H1 (cell line): Measurements from ENCODE around the gene GNLY. TPM values are rescaled to one million over a fixed set of nuclear protein-coding genes. Genes with fewer than 3 reads are reported as not detected.

Experiments used
- CTCF ChIA-PET: fragments of 300-600 bp; sonication (Branson Sonifier 250); formaldehyde crosslinking; loops from one replicate; lab custom pipeline; 2021; ENCODE audit not compliant: partially characterized antibody; lab: Charles Lee
- POLR2A ChIA-PET: fragments of 300-600 bp; sonication (Branson Sonifier 250); formaldehyde crosslinking; loops from one replicate; lab custom pipeline; 2021; ENCODE audit warnings: inconsistent platforms; ENCODE audit not compliant: partially characterized antibody; lab: Charles Lee
- DNase-seq, 2 experiments: peaks; one replicate each; pipeline versions ENCODE4 v3.0.0 to v3.0.0-alpha.2; 2010 to 2022; ENCODE audit warnings: low spot score in 2 of 2, low read depth in 1 of 2, mixed read lengths in 1 of 2
- FAIRE-seq: peaks from 2 replicates; lab custom pipeline; 2011; peaks lifted over from hg19 to GRCh38; lab: Jason Lieb, UNC
- H2AFZ ChIP-seq: 2 replicates; pipeline ENCODE4 v1.8.1; 2012; ENCODE audit warnings: low read length, inconsistent platforms
- H2AK5ac ChIP-seq: 2 replicates; pipeline ENCODE4 v1.6.1; 2013; ENCODE audit warnings: low read depth, low read length
- H2BK120ac ChIP-seq: replicated peaks from 2 replicates; pipeline ENCODE3; 2013; ENCODE audit warnings: low read depth, low read length, inconsistent platforms
- H2BK12ac ChIP-seq: 2 replicates; pipeline ENCODE4 v1.6.1; 2013; ENCODE audit warnings: low read depth, low read length
- H2BK15ac ChIP-seq: 2 replicates; pipeline ENCODE4 v1.6.1; 2013; ENCODE audit warnings: low read length
- H2BK20ac ChIP-seq: 2 replicates; pipeline ENCODE4 v1.6.1; 2013; ENCODE audit warnings: low read length
- H2BK5ac ChIP-seq: 2 replicates; pipeline ENCODE4 v1.6.1; 2013; ENCODE audit warnings: low read depth, low read length
- H3K14ac ChIP-seq: 2 replicates; pipeline ENCODE4 v1.6.1; 2013; ENCODE audit warnings: inconsistent platforms; ENCODE audit not compliant: insufficient read length
- H3K18ac ChIP-seq: 2 replicates; pipeline ENCODE4 v1.6.1; 2013; ENCODE audit warnings: low read length; ENCODE audit errors: extremely low read depth
- H3K23ac ChIP-seq: 2 replicates; pipeline ENCODE4 v1.6.1; 2013; ENCODE audit warnings: inconsistent platforms; ENCODE audit not compliant: insufficient read length
- H3K23me2 ChIP-seq: 2 replicates; pipeline ENCODE4 v1.6.1; 2013; ENCODE audit warnings: low read depth, low read length
- H3K27ac ChIP-seq: 2 replicates; pipeline ENCODE4 v1.6.1; 2011; ENCODE audit warnings: low read depth, low read length, inconsistent platforms
- H3K27me3 ChIP-seq, 4 experiments: replicated peaks in 1 of 4; 1 replicate in 1 of 4; 2 replicates in 3 of 4; pipeline versions ENCODE4 v1.6.1 to v1.8.1; 2011 to 2013; ENCODE audit warnings: low read length in 3 of 4, mild to moderate bottlenecking in 3 of 4, inconsistent platforms in 2 of 4, mixed read lengths in 2 of 4, moderate library complexity in 1 of 4; ENCODE audit not compliant: control insufficient read depth in 3 of 4, insufficient read depth in 3 of 4; ENCODE audit errors: extremely low read depth in 1 of 4
- H3K36me3 ChIP-seq, 4 experiments: 2 replicates each; pipeline versions ENCODE4 v1.6.1 to v1.8.1; 2011 to 2013; ENCODE audit warnings: mild to moderate bottlenecking in 4 of 4, low read length in 3 of 4, moderate library complexity in 2 of 4, control low read depth in 1 of 4, inconsistent platforms in 1 of 4; ENCODE audit not compliant: insufficient read depth in 4 of 4, control insufficient read depth in 2 of 4
- H3K4ac ChIP-seq: replicated peaks from 2 replicates; pipeline ENCODE3; 2013; ENCODE audit warnings: low read length, low read depth, mixed read lengths, inconsistent platforms; ENCODE audit not compliant: insufficient read length
- H3K4me1 ChIP-seq, 4 experiments: replicated peaks in 1 of 4; 1 replicate in 1 of 4; 2 replicates in 3 of 4; pipeline versions ENCODE4 v1.6.1 to v1.8.1; 2011 to 2013; ENCODE audit warnings: low read length in 3 of 4, inconsistent platforms in 2 of 4, mixed read lengths in 1 of 4; ENCODE audit not compliant: insufficient read depth in 4 of 4, control insufficient read depth in 3 of 4
- H3K4me2 ChIP-seq, 2 experiments: 2 replicates each; pipeline versions ENCODE4 v1.6.1 to v1.8.1; 2011 to 2013; ENCODE audit warnings: low read depth in 2 of 2, low read length in 2 of 2, control low read depth in 1 of 2, inconsistent platforms in 1 of 2, mild to moderate bottlenecking in 1 of 2; ENCODE audit not compliant: insufficient read depth in 1 of 2
- H3K4me3 ChIP-seq, 4 experiments: fragments of 200-600, 300-600 bp in 1 of 4; sonication (generic), shearing (Covaris generic), sonication (Bioruptor Twin) in 1 of 4; 2 replicates each; pipeline versions ENCODE4 v1.5.1 to v1.8.1; 2011 to 2016; ENCODE audit warnings: low read length in 4 of 4, low read depth in 3 of 4, control low read depth in 2 of 4, inconsistent platforms in 2 of 4, mild to moderate bottlenecking in 2 of 4, mixed read lengths in 1 of 4, moderate library complexity in 1 of 4; ENCODE audit not compliant: insufficient read depth in 2 of 4; ENCODE audit errors: extremely low read depth in 1 of 4
- H3K56ac ChIP-seq: replicated peaks from 2 replicates; pipeline ENCODE3; 2013; ENCODE audit warnings: low read depth, mild to moderate bottlenecking, mixed read lengths, low read length, inconsistent platforms; ENCODE audit not compliant: insufficient read length
- H3K79me1 ChIP-seq: 2 replicates; pipeline ENCODE4 v1.6.1; 2013; ENCODE audit warnings: low read depth, low read length, control low read depth
- H3K79me2 ChIP-seq, 2 experiments: 2 replicates each; pipeline versions ENCODE4 v1.6.1 to v1.8.1; 2012 to 2013; ENCODE audit warnings: low read length in 2 of 2, mild to moderate bottlenecking in 2 of 2, inconsistent platforms in 1 of 2; ENCODE audit not compliant: insufficient read depth in 2 of 2, control insufficient read depth in 1 of 2
- H3K9ac ChIP-seq, 4 experiments: replicated peaks in 1 of 4; 1 replicate in 1 of 4; 2 replicates in 3 of 4; pipeline versions ENCODE4 v1.6.1 to v1.8.1; 2011 to 2013; ENCODE audit warnings: low read depth in 3 of 4, low read length in 3 of 4, control low read depth in 2 of 4, mild to moderate bottlenecking in 2 of 4, moderate library complexity in 2 of 4, inconsistent platforms in 1 of 4; ENCODE audit errors: extremely low read depth in 1 of 4
- H3K9me3 ChIP-seq, 2 experiments: 2 replicates each; pipeline versions ENCODE4 v1.6.1 to v1.8.1; 2012 to 2013; ENCODE audit warnings: mild to moderate bottlenecking in 2 of 2, moderate library complexity in 2 of 2, control low read depth in 1 of 2, inconsistent platforms in 1 of 2, low read depth in 1 of 2, low read length in 1 of 2, mixed read lengths in 1 of 2; ENCODE audit not compliant: insufficient read depth in 2 of 2
- H4K20me1 ChIP-seq, 2 experiments: replicated peaks in 1 of 2; 2 replicates each; pipeline versions ENCODE3 to v1.8.1; 2011 to 2013; ENCODE audit warnings: inconsistent platforms in 2 of 2, low read length in 2 of 2, mild to moderate bottlenecking in 1 of 2; ENCODE audit not compliant: insufficient read depth in 2 of 2, control insufficient read depth in 1 of 2
- H4K5ac ChIP-seq: 2 replicates; pipeline ENCODE4 v1.6.1; 2013; ENCODE audit warnings: low read length, low read depth, mixed read lengths, inconsistent platforms; ENCODE audit not compliant: insufficient read length
- H4K8ac ChIP-seq: 2 replicates; pipeline ENCODE4 v1.8.0; 2013; ENCODE audit warnings: mild to moderate bottlenecking, moderate library complexity, low read length, inconsistent platforms; ENCODE audit not compliant: insufficient read depth; ENCODE audit errors: extremely low read depth
- H4K91ac ChIP-seq: replicated peaks from 2 replicates; pipeline ENCODE3; 2013; ENCODE audit warnings: low read length, mixed read lengths, inconsistent platforms; ENCODE audit not compliant: insufficient read length
- RXRA ChIP-seq: IDR thresholded peaks from 2 replicates; pipeline ENCODE4 v1.6.1; 2011; ENCODE audit warnings: low read depth, mild to moderate bottlenecking, low read length, moderate library complexity; ENCODE audit not compliant: insufficient read depth
- SAP30 ChIP-seq: fragments of 300-600 bp; sonication (generic); IDR thresholded peaks from 2 replicates; pipeline ENCODE4 v1.7.1; 2012; ENCODE audit warnings: low read length, moderate library complexity, mild to moderate bottlenecking, inconsistent platforms; ENCODE audit not compliant: insufficient read depth, insufficient replicate concordance
- YY1 ChIP-seq: IDR thresholded peaks from 2 replicates; pipeline ENCODE4 v1.6.1; 2011; ENCODE audit warnings: low read depth, mild to moderate bottlenecking, low read length
- ZNF274 ChIP-seq: IDR thresholded peaks from 2 replicates; pipeline ENCODE4 v1.7.0; 2012; ENCODE audit warnings: low read length, borderline replicate concordance; ENCODE audit errors: extremely low read depth
- WGBS, 2 experiments: shearing (Covaris generic) in 1 of 2; methylation state at CpG; one replicate each; pipeline versions ENCODE4 v1.1.6 to v1.1.7; 2013 to 2015; ENCODE audit warnings: low lambda C conversion rate in 2 of 2, mixed read lengths in 2 of 2, inconsistent platforms in 1 of 2, low coverage in 1 of 2, missing lambda C conversion rate in 1 of 2; ENCODE audit not compliant: insufficient replicate concordance in 2 of 2, insufficient coverage in 1 of 2, insufficient read length in 1 of 2; ENCODE audit errors: extremely low coverage in 1 of 2, missing lambda C conversion rate in 1 of 2; 5-methylcytosine and 5-hydroxymethylcytosine counted together
- polyA plus RNA-seq, 7 experiments: library from polyadenylated mRNA; depleted of rRNA in 3 of 7; stranded (reverse) in 5 of 7; unstranded in 2 of 7; fragments of >200 nt in 5 of 7; fragments of 200-250 nt in 2 of 7; gene quantifications; 1 replicate in 5 of 7; 2 replicates in 1 of 7; 4 replicates in 1 of 7; pipeline versions ENCODE4 v1.2.1 to v1.2.3, GENCODE V29; 2011 to 2013; ENCODE audit warnings: missing spikeins in 2 of 7, mixed read lengths in 2 of 7
- total RNA-seq: library from RNA; stranded (reverse); fragmentation: NEBNext Ultra II Directional; extraction: Animal tissue kit (Norgen Biotek cat#: 25700); gene quantifications from 2 replicates; pipeline ENCODE4 v1.2.1, GENCODE V29; 2021
- TF ChIP-seq, protein P1 (sequence below): IDR thresholded peaks from 2 replicates; pipeline ENCODE4 v1.6.1; 2012; ENCODE audit warnings: low read length, inconsistent platforms

Gene GNLY
- total and polyA plus RNA-seq, 2 of the 8 experiments (the other 6 are each of a cell fraction or from before 2014, with no cell fraction given), result 0.03 TPM; not detected in 1

- no peak overlapping the region for H3K4me2 ChIP-seq
- WGBS, 2 experiments, result 88% methylated on average over 11 of the region's 11 CpGs; no CpG with 5 or more reads in 1 of the 2 experiments
- H2BK12ac ChIP-seq, result no peak overlapping the region
- H3K23ac ChIP-seq, result no peak overlapping the region
- no peak overlapping the region for H3K4me3 ChIP-seq
- ChIA-PET CTCF (interaction anchor here (1.1 to 1.7 kb wide), 6 partner anchors 7 to 76 kb away, joined by 3 to 4 read pairs (median 3); no protein-coding TSS in a partner anchor), POLR2A (interaction anchor here (1.3 to 3.1 kb wide), 3 partner anchors 10 to 14 kb away, joined by 3 to 9 read pairs (median 3); no protein-coding TSS in a partner anchor)
- H3K9me3 ChIP-seq, result no peaks in the 10 kb centered on the region
- no peak overlapping the region for H3K56ac ChIP-seq
- no peak overlapping the region for H2BK5ac ChIP-seq
- H2AFZ ChIP-seq, result no peak overlapping the region
- H3K4ac ChIP-seq, result no peak overlapping the region
- no peak overlapping the region for H2BK15ac ChIP-seq
- H3K18ac ChIP-seq, result no peak overlapping the region
- no peaks in the 10 kb centered on the region for H3K36me3 ChIP-seq
- H3K27me3 ChIP-seq, result no peaks in the 10 kb centered on the region
- H2AK5ac ChIP-seq, result no peak overlapping the region
- H2BK20ac ChIP-seq, result no peak overlapping the region
- no peaks in the 10 kb centered on the region for H3K79me1 ChIP-seq
- H3K23me2 ChIP-seq, result no peaks in the 10 kb centered on the region
- H3K9ac ChIP-seq, result no peak overlapping the region
- H3K14ac ChIP-seq, result no peak overlapping the region
- no peak overlapping the region for H2BK120ac ChIP-seq
- DNase-seq (no peak), FAIRE-seq (no peak)
- H4K20me1 ChIP-seq, result no peaks in the 10 kb centered on the region
- no peak overlapping the region for H3K27ac ChIP-seq
- H4K8ac ChIP-seq, result no peak overlapping the region
- H3K79me2 ChIP-seq, result no peaks in the 10 kb centered on the region
- no peak overlapping the region for H4K5ac ChIP-seq
- H3K4me1 ChIP-seq, result peaks cover 0 to 4% (median 1%) of the 10 kb centered on the region in 4 experiments; a peak in 2 of 7 replicates
- H4K91ac ChIP-seq, result no peak overlapping the region
- TF ChIP-seq RXRA (no peak), YY1 (no peak), ZNF274 (no peak), SAP30 (no peak)
- TF ChIP-seq, protein P1, sequence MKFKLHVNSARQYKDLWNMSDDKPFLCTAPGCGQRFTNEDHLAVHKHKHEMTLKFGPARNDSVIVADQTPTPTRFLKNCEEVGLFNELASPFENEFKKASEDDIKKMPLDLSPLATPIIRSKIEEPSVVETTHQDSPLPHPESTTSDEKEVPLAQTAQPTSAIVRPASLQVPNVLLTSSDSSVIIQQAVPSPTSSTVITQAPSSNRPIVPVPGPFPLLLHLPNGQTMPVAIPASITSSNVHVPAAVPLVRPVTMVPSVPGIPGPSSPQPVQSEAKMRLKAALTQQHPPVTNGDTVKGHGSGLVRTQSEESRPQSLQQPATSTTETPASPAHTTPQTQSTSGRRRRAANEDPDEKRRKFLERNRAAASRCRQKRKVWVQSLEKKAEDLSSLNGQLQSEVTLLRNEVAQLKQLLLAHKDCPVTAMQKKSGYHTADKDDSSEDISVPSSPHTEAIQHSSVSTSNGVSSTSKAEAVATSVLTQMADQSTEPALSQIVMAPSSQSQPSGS, result no peak
Measured at GRCh38 chr2:85673716-85674375, 20.3 kb upstream of the GNLY start.
